HG03060 (cell line): ENCODE results near the gene PHLDB1.
"Not testable (repeated sequence)": the region's sequence is repeated elsewhere in the genome, so short reads cannot be mapped to it uniquely, and the experiment has no call there.

Experiments
- ATAC-seq: cut with Tn5 transposase; IDR thresholded peaks from one replicate; pipeline ENCODE4 v1.9.1; 2021; ENCODE audit warnings: low read depth, moderate number of reproducible peaks; ENCODE audit not compliant: unreplicated experiment

Gene PHLDB1

GRCh38 chr11:118605116-118605867, 2.1 kb upstream of the PHLDB1 start:
- no peak for ATAC-seq

- ATAC-seq: no peak
These were observed 1.1 kb upstream of the PHLDB1 start for GRCh38 chr11:118606157-118606843.

- ATAC-seq: no peak
These were observed 579 bp upstream of the PHLDB1 start for GRCh38 chr11:118606844-118607228.

- no peak for ATAC-seq
These were observed 1.2 kb downstream of the PHLDB1 start for GRCh38 chr11:118608360-118609227.

DNA sequence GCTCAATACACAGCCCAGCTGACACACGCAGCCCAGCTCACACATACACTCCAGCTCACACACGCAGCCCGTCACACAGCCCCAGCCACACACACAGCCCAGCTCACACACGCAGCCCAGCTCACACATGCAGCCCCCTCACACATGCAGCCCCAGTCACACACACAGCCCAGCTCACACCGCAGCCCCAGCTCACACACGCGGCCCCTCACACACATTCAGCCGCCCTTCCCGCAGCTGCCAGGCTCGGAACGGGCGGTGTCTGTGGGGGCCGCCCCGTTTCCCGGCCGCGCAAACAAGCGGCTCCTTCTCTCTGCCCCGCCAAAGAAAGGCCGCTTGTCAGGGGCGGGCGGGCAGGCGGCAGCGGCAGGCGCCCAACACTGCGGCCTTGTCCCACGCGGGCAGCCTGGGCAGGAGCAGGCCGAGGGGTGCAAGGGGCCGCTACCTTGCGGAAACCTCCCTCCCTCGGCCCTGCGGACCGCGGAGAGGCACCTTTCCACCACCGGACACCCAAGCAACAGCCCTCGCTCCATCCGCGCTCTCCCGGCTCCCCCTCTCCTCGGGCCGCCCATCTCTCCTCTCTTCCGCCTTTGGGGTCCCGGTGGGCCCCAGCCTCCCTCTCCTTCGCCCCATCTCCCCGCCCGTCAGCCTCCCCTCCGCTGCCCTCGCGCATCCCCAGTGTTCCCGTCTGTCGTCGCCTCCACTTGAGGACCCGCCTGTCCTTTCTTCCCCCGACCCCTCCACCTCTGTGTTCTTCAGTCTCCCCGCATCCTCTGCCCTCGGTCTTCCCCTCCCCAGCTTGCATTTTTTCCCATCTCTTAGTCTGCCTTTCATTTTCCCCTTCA, 2.2 kb downstream of the PHLDB1 start:
- ATAC-seq: no peak

DNA sequence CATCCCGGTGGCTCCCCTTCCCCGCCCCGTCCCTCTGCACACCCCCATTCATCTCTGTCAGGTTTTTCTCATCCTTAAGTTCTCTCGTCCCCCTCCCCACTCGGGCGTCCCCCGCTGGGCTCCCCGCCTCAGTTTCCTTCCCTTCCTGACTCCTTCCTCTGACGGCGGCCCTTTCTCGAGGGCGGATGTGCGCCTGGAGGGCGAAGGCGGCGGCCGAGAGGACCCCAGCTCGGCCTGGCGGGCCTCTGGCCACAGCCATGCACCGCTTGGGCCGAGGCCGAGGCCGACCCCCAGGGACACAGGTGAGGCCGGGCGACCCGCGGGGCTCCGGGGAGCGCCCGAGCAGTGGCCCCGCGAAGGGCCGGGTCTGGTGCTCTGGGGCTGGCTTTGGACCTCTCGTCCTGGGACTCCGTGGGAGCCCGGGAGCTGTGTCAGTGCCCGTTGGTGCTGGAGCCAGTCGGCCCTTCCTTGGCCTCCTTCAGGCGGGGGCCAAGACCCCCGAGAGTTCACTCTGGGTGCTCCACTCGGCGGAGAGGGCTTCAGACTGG, 2.9 kb downstream of the PHLDB1 start:
- ATAC-seq: no peak

DNA sequence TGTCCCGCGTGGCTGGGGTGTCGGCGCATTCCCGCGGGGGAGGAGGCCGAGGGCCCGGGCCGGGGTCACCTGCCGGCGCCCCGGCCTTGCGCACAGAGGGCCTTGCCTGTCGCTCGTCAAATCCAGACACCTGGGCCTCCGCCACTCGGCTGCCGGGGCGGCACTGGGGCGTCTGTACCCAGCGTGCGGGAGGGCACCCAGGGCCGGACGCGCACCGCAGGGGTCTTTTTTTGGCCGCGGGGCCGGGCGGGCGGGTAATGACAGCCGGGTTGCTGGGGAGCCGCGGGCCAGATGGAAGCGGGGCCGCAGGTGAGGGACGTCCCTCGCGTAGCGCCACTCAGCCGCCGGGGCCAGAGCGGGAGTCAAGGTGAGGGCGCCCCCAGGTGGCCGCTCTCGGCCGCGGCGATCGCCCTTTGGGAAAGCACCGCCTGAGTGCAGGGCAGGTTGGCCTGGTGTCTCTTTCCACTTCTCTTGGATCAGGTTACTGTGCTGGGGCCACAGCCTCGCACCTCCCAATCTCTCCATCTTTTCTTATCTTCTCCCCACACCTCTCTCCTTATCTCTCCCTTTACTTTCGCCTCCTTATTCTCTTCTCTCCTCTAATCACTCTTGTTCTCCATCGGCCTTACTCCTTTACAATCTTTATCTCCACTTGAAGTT, 3.5 kb downstream of the PHLDB1 start:
- ATAC-seq: no peak

DNA sequence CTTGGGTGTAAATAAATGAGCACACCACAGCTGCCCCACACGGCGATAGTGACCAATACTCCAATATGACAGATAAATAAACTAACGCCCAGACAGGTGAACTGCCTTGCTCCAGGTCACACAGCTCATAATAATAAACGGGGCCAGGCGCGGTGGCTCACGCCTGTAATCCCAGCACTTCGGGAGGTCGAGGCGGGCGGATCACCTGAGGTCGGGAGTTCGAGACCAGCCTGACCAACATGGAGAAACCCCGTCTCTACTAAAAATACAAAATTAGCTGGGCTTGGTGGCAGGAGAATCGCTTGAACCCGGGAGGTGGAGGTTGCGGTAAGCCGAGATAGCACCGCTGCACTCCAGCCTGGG, 4.0 kb downstream of the PHLDB1 start:
- not testable (repeated sequence) for ATAC-seq

DNA sequence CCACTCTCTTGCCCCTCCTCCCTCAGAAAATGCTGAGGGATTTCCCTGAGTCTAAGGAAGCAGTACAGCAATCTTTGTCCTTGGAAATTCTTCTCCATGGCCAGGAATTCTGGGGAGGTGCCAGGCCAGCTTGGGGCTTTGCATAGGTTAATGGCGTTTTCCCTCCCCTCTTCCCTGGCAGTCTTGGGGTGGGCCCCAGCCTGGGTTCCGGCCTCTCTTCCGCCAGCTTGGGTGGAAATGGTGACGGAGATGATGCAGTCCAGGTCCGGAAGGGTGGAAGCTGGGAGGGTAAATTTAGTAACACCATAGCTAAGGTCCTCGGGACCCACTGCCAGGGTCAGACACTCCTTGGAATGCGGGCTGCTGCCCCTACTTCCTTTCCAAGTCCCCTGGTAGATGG, 5.0 kb downstream of the PHLDB1 start:
- ATAC-seq: no peak

DNA sequence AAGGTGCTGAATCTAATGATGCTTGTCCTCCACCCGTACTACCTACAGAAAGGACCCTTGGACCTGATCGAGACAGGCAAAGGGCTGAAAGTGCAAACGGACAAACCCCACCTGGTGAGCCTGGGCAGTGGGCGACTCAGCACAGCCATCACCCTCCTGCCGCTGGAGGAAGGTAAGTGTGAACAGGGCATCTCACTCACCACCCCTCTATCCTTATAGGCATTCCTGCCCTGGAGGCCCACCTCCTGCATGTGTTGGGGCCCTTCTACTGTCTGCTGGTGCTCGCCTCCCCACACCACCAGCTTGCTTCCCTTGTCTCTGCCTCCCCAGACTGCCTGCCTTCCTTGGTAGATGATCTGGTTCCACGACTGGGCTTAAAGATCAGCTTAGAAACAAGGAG, 7.1 kb downstream of the PHLDB1 start:
- no peak for ATAC-seq

- no peak for ATAC-seq
These were observed 8.0 kb downstream of the PHLDB1 start for GRCh38 chr11:118615282-118615975.

DNA sequence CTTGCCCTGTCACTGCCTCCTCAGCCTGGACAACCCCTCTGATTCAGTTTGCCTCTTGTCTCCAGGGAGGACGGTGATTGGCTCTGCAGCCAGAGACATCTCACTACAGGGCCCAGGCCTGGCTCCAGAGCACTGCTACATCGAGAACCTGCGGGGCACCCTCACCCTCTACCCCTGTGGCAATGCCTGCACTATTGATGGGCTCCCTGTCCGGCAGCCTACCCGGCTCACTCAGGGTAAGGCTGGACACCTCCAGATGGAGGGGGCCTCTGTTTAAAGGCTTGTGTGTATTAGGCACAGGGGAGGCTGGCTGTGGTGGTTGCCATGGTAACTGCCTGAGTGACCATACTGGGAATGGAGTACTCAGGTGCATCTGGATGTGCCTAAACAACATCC, 8.6 kb downstream of the PHLDB1 start:
- no peak for ATAC-seq

GRCh38 chr11:118618115-118618990, 10.9 kb downstream of the PHLDB1 start:
- no peak for ATAC-seq

GRCh38 chr11:118618991-118619375, 11.6 kb downstream of the PHLDB1 start:
- no peak for ATAC-seq

DNA sequence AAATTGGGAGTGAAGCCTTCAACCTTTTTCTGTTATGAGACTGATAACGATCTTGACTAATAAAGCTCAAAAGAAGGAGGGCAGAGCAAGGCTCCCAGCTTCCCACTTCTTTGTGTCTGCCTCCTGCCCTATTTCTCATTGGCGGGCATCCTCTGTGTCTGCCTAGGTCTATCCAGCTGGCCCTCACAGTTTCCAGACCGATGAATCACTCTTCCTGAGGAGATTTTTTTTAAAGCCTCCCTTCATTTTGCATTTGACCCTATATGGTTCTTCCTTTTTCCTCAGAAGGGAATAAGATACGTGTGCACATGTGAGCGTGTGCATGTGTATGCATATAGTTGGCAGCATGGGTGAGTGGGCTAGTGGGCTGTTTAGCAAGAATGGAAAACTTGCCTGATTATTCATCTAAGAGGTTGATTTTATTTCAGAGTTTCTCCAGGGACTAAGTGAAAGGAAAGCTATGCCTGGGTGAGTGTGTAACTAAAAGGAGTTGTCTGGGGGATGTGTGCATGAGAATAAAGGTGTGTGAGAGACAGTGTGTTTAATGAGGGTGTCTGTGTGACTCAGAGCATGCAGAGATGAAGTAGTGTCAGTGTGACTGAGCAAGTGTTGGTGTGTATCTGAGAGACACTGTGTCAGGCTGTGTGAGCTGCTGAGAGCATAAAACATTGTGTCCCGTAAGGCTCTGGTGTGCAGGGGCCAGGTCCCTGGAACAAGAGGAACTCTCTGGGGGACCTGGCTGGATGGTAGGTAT, 12.2 kb downstream of the PHLDB1 start:
- no peak for ATAC-seq

DNA sequence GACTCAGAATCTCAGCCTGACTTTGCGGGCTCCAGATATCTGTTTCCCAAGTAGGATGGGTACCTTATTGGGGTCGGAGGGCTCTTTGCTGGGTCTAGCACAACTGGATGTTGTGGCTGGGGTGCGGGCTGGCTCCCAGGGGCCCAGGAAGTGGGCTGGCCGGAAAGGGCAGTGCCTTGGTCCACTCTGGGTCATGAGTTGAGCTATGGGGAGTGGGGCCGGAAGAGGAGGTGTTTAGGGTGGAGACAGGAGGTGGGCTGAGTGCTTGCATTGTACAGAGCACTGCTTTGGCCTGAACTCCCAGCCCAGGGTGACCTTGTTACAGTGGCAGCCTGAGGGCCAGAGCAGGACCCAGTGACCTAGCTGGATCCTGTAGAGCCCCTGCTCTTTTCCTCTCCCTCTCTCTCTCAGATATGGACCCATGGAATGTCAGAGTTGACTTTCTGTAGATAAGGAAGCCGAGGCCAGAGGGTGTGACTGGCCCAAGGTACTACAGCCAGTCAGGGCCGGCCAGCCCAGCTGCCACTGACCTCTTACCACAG, 13.2 kb downstream of the PHLDB1 start:
- no peak for ATAC-seq

GRCh38 chr11:118621071-118621783, 13.8 kb downstream of the PHLDB1 start:
- no peak for ATAC-seq
